GM18511 (cell line): ENCODE measurements around the gene HAUS1.
A peak's percentile ranks its signal among the peaks of the same experiment; 100 is the strongest.
"Not testable (repeated sequence)": the region's sequence is repeated elsewhere in the genome, so short reads cannot be mapped to it uniquely, and the experiment has no call there.

ENCODE experiments used
- ATAC-seq: cut with Tn5 transposase; IDR thresholded peaks from one replicate; pipeline ENCODE4 v1.9.1; 2021; ENCODE audit warnings: mild to moderate bottlenecking, moderate library complexity; ENCODE audit not compliant: unreplicated experiment

The HAUS1 gene

GRCh38 chr18:46155641-46156051 lies 51.5 kb downstream of the HAUS1 start:
- ATAC-seq, result no peak

- no peak for ATAC-seq
These were observed 52.0 kb downstream of the HAUS1 start for GRCh38 chr18:46156124-46156745.

GRCh38 chr18:46156843-46157242 lies 52.7 kb downstream of the HAUS1 start:
- ATAC-seq, result no peak

GRCh38 chr18:46158499-46158898 lies 54.3 kb downstream of the HAUS1 start:
- no peak for ATAC-seq

- no peak for ATAC-seq
These were observed 56.0 kb downstream of the HAUS1 start for GRCh38 chr18:46160050-46160798.

- ATAC-seq, result not testable (repeated sequence)
These were observed 56.7 kb downstream of the HAUS1 start for GRCh38 chr18:46160840-46161239.

GRCh38 chr18:46161703-46162396 lies 57.7 kb downstream of the HAUS1 start:
- ATAC-seq, result no peak

GRCh38 chr18:46163091-46163490 lies 58.9 kb downstream of the HAUS1 start:
- no peak for ATAC-seq

GRCh38 chr18:46163941-46164499 lies 59.8 kb downstream of the HAUS1 start:
- ATAC-seq, result no peak

- ATAC-seq, result not testable (repeated sequence)
These were observed 60.3 kb downstream of the HAUS1 start for GRCh38 chr18:46164502-46164901.

- ATAC-seq, result no peak
These were observed 60.7 kb downstream of the HAUS1 start for GRCh38 chr18:46164920-46165319.

- ATAC-seq, result no peak
These were observed 62.2 kb downstream of the HAUS1 start for GRCh38 chr18:46166261-46166970.

- ATAC-seq, result peak; percentile 93
These were observed 63.8 kb downstream of the HAUS1 start for GRCh38 chr18:46167971-46168370.

- ATAC-seq, result no peak
These were observed 65.3 kb downstream of the HAUS1 start for GRCh38 chr18:46169464-46169941.

GRCh38 chr18:46171331-46171730 lies 67.1 kb downstream of the HAUS1 start:
- no peak for ATAC-seq

- ATAC-seq, result peak; percentile 85
These were observed 69.5 kb downstream of the HAUS1 start for GRCh38 chr18:46173393-46174341.

GRCh38 chr18:46174342-46175041 lies 70.3 kb downstream of the HAUS1 start:
- peak; percentile 32 for ATAC-seq

- no peak for ATAC-seq
These were observed 71.8 kb downstream of the HAUS1 start for GRCh38 chr18:46176001-46176400.
